ENCODE results near the gene FXYD6. TPM values are rescaled to one million over a fixed set of nuclear protein-coding genes. Genes with fewer than 3 reads are reported as not detected.

The FXYD6 gene
- polyA plus RNA-seq, 2 of the 4 experiments (the other 2 are of a cell fraction) = 0.26 to 0.49 TPM

DNA sequence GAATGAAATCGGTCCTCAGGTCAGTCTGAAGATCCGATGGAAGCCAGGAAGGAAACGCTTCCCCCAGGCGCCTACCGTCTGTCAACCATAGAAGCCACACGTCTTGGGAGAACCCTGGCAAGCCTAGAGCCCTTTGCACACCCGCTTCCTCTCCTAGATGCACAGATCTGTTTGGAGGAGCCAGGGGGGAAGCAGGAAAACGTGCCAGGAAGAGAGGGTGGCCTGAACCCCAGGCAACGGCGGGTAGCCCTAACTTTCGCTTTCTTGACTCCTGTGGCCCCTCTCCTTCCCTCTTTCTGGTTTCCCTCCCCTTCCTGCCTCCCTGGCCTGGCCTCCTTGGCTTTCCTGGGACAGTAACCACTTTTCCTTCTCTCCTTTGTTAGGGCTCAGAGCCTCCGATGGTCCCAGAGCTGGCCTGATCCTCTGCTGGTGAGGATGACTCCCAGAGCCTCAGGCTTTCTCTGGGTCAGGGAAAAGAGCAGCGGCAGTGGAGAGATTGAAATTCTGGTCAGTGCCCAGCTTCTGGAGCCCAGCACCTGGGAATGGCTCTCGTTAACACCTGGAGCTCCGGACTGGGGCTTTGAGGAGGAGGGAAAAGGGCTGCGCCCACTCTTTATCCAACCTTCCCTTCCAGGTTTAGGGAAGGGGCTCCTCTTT lies 2.1 kb downstream of the FXYD6 start:
- Histone ChIP-seq H3K4me2 (no peak overlapping the region), H3K9me3 (no peaks in the 10 kb centered on the region), H3K27ac (no peak overlapping the region), H3K4me3 (no peak overlapping the region), H3K4me1 (no peaks in the 10 kb centered on the region)
- 66% methylated on average over 13 of the region's 16 CpGs for WGBS (ENCODE audit: missing lambda C conversion rate)
- ChIA-PET POLR2A (no interaction called here), CTCF (no interaction called here)
- ATAC-seq (no peak), FAIRE-seq (no peak), DNase-seq (ENCODE audit: low read depth in 1 of 2, low spot score in 1 of 2) (no peak)
- TF ChIP-seq RCOR1 (IDR thresholded peaks at IDR 0.05; ENCODE audit: low read depth, low read length) = no peak
- no peak for TF ChIP-seq JUN (IDR thresholded peaks at IDR 0.05)
- TF ChIP-seq TP53 (CRISPR knock-in tag; IDR thresholded peaks at IDR 0.05) = no peak
- TF ChIP-seq PBX3 (IDR thresholded peaks at IDR 0.05) = no peak
- no peak for TF ChIP-seq KDM1A (IDR thresholded peaks at IDR 0.05; ENCODE audit: low read depth)
- no peak for TF ChIP-seq CEBPB (IDR thresholded peaks at IDR 0.05)
- no peak for TF ChIP-seq CHD4 (IDR thresholded peaks at IDR 0.05; ENCODE audit: borderline replicate concordance)
- no peak for TF ChIP-seq NR3C1 (IDR thresholded peaks at IDR 0.05)
- TF ChIP-seq, protein P1, sequence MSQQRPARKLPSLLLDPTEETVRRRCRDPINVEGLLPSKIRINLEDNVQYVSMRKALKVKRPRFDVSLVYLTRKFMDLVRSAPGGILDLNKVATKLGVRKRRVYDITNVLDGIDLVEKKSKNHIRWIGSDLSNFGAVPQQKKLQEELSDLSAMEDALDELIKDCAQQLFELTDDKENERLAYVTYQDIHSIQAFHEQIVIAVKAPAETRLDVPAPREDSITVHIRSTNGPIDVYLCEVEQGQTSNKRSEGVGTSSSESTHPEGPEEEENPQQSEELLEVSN (IDR thresholded peaks at IDR 0.05; ENCODE audit: borderline replicate concordance, low read depth) = no peak
- no peak for TF ChIP-seq CBX8 (IDR thresholded peaks at IDR 0.05)
- no peak for TF ChIP-seq HOXB5 (CRISPR knock-in tag; IDR thresholded peaks at IDR 0.05)
- TF ChIP-seq, protein P2, sequence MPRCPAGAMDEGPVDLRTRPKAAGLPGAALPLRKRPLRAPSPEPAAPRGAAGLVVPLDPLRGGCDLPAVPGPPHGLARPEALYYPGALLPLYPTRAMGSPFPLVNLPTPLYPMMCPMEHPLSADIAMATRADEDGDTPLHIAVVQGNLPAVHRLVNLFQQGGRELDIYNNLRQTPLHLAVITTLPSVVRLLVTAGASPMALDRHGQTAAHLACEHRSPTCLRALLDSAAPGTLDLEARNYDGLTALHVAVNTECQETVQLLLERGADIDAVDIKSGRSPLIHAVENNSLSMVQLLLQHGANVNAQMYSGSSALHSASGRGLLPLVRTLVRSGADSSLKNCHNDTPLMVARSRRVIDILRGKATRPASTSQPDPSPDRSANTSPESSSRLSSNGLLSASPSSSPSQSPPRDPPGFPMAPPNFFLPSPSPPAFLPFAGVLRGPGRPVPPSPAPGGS (IDR thresholded peaks at IDR 0.05) = no peak
- TF ChIP-seq RNF2 (IDR thresholded peaks at IDR 0.05; ENCODE audit: borderline replicate concordance, low read depth) = no peak
- TF ChIP-seq RARB (CRISPR knock-in tag; IDR thresholded peaks at IDR 0.05) = no peak
- TF ChIP-seq MAZ (IDR thresholded peaks at IDR 0.05; ENCODE audit: borderline replicate concordance, low read depth, low read length) = no peak
- no peak for TF ChIP-seq NFE2L2 (conservative IDR thresholded peaks at IDR 0.05; ENCODE audit: low read length)
- no peak for TF ChIP-seq POLR2AphosphoS2 (conservative IDR thresholded peaks at IDR 0.05; ENCODE audit: low read length)

DNA sequence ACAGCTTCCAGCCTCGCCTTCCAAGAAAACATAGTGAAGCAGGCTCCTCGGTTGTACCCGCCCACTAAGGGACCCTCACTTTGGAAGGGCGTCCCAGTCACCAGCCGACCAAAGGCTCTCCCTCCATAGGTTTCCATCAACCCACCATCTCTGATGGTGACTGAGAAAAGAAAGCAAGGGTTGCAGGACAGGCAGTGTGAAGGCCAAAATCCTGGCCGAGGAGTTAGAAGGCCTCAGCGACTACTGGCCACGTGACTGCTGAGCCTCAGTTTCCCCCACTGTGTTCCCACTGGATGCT lies 2.7 kb downstream of the FXYD6 start:
- 56% methylated on average over 8 of the region's 8 CpGs for WGBS (ENCODE audit: missing lambda C conversion rate)
- H3K4me2 ChIP-seq = no peak overlapping the region
- no peaks in the 10 kb centered on the region for H3K4me1 ChIP-seq
- H3K4me3 ChIP-seq = no peak overlapping the region
- POLR2A ChIA-PET = no interaction called here
- no peak overlapping the region for H3K27ac ChIP-seq
- CTCF ChIA-PET = no interaction called here
- DNase-seq (ENCODE audit: low read depth in 1 of 2, low spot score in 1 of 2) = no peak
- FAIRE-seq = no peak
- no peak for TF ChIP-seq HOXA7 (CRISPR knock-in tag; IDR thresholded peaks at IDR 0.05)
- TF ChIP-seq RCOR1 (IDR thresholded peaks at IDR 0.05; ENCODE audit: low read depth, low read length) = no peak
- no peaks in the 10 kb centered on the region for H3K9me3 ChIP-seq
- no peak for ATAC-seq

DNA sequence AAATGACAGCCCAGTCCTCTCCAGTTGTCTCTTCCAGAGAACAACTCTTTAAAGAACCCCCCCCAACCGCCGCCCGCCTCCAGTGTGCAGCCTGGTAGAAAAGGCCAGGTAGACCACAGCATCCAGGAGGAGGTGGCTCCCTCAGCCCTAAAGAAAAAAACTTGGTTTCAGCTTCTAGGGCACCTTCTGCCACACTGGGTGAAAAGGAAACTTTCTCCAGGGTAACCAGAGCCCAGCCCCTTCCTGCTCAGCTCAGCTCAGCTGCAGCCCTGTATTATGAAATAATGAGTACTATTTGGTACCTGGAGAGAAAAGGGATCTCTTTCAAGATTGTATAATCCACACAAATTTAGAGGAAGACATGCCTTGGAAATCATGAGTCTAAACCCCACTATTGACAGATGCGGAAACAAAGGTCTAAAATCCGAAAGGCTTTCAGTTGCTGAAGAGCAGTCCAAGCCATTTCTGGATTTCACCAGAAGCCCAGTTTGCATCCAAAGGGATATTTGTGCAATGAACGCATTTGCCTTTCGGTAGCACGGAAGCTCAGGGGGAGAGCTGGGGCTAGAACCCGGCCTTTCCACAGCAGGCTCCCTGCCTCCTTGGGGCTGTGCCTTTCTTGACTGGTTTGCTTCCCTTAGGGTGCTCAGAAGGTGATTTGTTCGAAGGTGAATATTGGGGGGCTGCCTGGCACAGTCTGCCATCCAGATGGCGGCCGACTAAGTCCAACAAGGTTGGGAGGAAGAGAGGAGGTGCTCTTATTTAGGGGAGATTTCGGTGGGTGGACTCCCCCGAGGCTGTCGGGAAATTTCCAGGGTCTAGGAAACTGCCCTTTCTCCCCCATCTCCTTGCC lies 3.3 kb downstream of the FXYD6 start:
- Histone ChIP-seq H3K4me2 (no peak overlapping the region), H3K4me1 (no peaks in the 10 kb centered on the region), H3K27ac (no peak overlapping the region), H3K4me3 (no peak overlapping the region), H3K9me3 (no peaks in the 10 kb centered on the region)
- ChIA-PET CTCF (interaction anchor here (0.8 to 1.3 kb wide), 2 partner anchors 30 to 64 kb away, joined by 3 read pairs; no protein-coding TSS in a partner anchor), POLR2A (no interaction called here)
- FAIRE-seq (no peak), ATAC-seq (no peak), DNase-seq (ENCODE audit: low read depth in 1 of 2, low spot score in 1 of 2) (no peak)
- 73% methylated on average over 12 of the region's 15 CpGs for WGBS (ENCODE audit: missing lambda C conversion rate)
- TF ChIP-seq PBX3 (IDR thresholded peaks at IDR 0.05) (no peak), RCOR1 (IDR thresholded peaks at IDR 0.05; ENCODE audit: low read depth, low read length) (no peak), FOSB (CRISPR knock-in tag; IDR thresholded peaks at IDR 0.05) (no peak), GATA3 (IDR thresholded peaks at IDR 0.05; ENCODE audit: borderline replicate concordance) (no peak), HDAC2 (IDR thresholded peaks at IDR 0.05) (no peak), NFE2L2 (conservative IDR thresholded peaks at IDR 0.05; ENCODE audit: low read length) (no peak), RFX5 (IDR thresholded peaks at IDR 0.05) (no peak), MAFK (IDR thresholded peaks at IDR 0.05; ENCODE audit: partially characterized antibody) (no peak), SMC3 (IDR thresholded peaks at IDR 0.05) (no peak), EP300 (IDR thresholded peaks at IDR 0.05) (no peak), MAZ (IDR thresholded peaks at IDR 0.05; ENCODE audit: borderline replicate concordance, low read depth, low read length) (no peak), CEBPB (IDR thresholded peaks at IDR 0.05) (no peak), CHD2 (IDR thresholded peaks at IDR 0.05; ENCODE audit: low read length, partially characterized antibody) (no peak), HMGXB4 (CRISPR knock-in tag; IDR thresholded peaks at IDR 0.05; ENCODE audit: borderline replicate concordance) (no peak), FOXS1 (CRISPR knock-in tag; IDR thresholded peaks at IDR 0.05) (no peak), HOXB5 (CRISPR knock-in tag; IDR thresholded peaks at IDR 0.05) (no peak)
